HG03439 (cell line): ENCODE results near the gene RAD54L.
"Not testable (repeated sequence)": the region's sequence is repeated elsewhere in the genome, so short reads cannot be mapped to it uniquely, and the experiment has no call there.

Source experiments
- ATAC-seq: cut with Tn5 transposase; IDR thresholded peaks from one replicate; pipeline ENCODE4 v1.9.1; 2021; ENCODE audit warnings: mild to moderate bottlenecking, moderate library complexity; ENCODE audit not compliant: unreplicated experiment

RAD54L gene

GRCh38 chr1:46317323-46317722 is 69.8 kb downstream of the RAD54L start:
- ATAC-seq = no peak

- not testable (repeated sequence) for ATAC-seq
Measured at GRCh38 chr1:46319301-46319700, 71.7 kb downstream of the RAD54L start.

GRCh38 chr1:46319960-46320914 is 72.7 kb downstream of the RAD54L start:
- ATAC-seq = not testable (repeated sequence)

- ATAC-seq = not testable (repeated sequence)
Measured at GRCh38 chr1:46322191-46322590, 74.6 kb downstream of the RAD54L start.

- not testable (repeated sequence) for ATAC-seq
Measured at GRCh38 chr1:46325285-46326076, 77.9 kb downstream of the RAD54L start.
